Ovary (tissue), 9 donors: ENCODE data around the gene SYTL3. TPM values are rescaled to one million over a fixed set of nuclear protein-coding genes. Genes with fewer than 3 reads are reported as not detected.

Experiments
- DNase-seq, 5 donors: peaks; one replicate each; pipeline ENCODE4 v3.0.0-alpha.2; 2019 to 2020
- H3K27ac ChIP-seq, 2 donors: fragments of 200-600 bp; one replicate each; pipeline versions ENCODE4 v1.5.1 to v1.8.0; 2019 to 2022
- H3K27me3 ChIP-seq: fragments of 200-600 bp; one replicate; pipeline ENCODE4 v1.8.0; 2022
- H3K36me3 ChIP-seq: fragments of 200-600 bp; sonication (generic); one replicate; pipeline ENCODE4 v1.5.1; 2019
- H3K4me1 ChIP-seq: one replicate; pipeline ENCODE4 v1.8.1; 2013; ENCODE audit warnings: mild to moderate bottlenecking, moderate library complexity; ENCODE audit not compliant: insufficient read depth
- H3K4me3 ChIP-seq: fragments of 200-600 bp; sonication (generic); one replicate; pipeline ENCODE4 v1.5.1; 2017
- H3K9me3 ChIP-seq, 2 donors: fragments of 200-600 bp in 1 of 2; sonication (generic) in 1 of 2; one replicate each; pipeline versions ENCODE4 v1.5.1 to v1.8.1; 2013 to 2019; ENCODE audit warnings: mild to moderate bottlenecking in 1 of 2, moderate library complexity in 1 of 2
- EP300 ChIP-seq: sonication (generic); formaldehyde crosslinking; IDR thresholded peaks from one replicate; pipeline ENCODE4 v1.6.1; 2017; ENCODE audit warnings: antibody characterized with exemption
- POLR2A ChIP-seq: fragments of 450-650 bp; IDR thresholded peaks from one replicate; pipeline ENCODE4 v1.6.1; 2017; ENCODE audit warnings: antibody characterized with exemption, mild to moderate bottlenecking, moderate library complexity
- WGBS, 3 donors: extraction: QIAGEN DNeasy Blood & Tissue Kit in 1 of 3; methylation state at CpG; one replicate each; pipeline versions ENCODE4 v1.1.5 to v1.1.7; 2013 to 2017; 5-methylcytosine and 5-hydroxymethylcytosine counted together
- intact Hi-C, 4 donors: fragments of 100-400 bp; cut with DNase I; formaldehyde crosslinking; loops; one replicate each; pipeline versions ENCODE4 v1.11.0 to v1.15.1; 2022 to 2023
- polyA plus RNA-seq, 2 donors: library from polyadenylated mRNA; stranded (reverse); fragments of 200-250 nt in 1 of 2; fragments of 350-450 nt in 1 of 2; fragmentation: Illumina TruSeq in 1 of 2; extraction: RNeasy Lipid Tissue Mini Kit (QIAGEN cat#74804) in 1 of 2; gene quantifications; one replicate each; pipeline ENCODE4 v1.2.3, GENCODE V29; 2013 to 2014
- total RNA-seq, 7 donors: library from RNA; depleted of rRNA in 2 of 7; stranded (reverse); fragments of >200 nt in 2 of 7; fragmentation: NEBNext Ultra II Directional in 3 of 7; extraction: Animal tissue kit (Norgen Biotek cat#: 25700) in 3 of 7; gene quantifications; one replicate each; pipeline versions ENCODE4 v1.1.0 to v1.2.4, GENCODE V29; 2016 to 2023
- TF ChIP-seq, protein P1 (sequence below), 3 donors: fragments of 450-650 bp in 2 of 3; fragments of 200-600 bp in 1 of 3; IDR thresholded peaks; one replicate each; pipeline versions ENCODE4 v1.5.1 to v1.8.0; 2016 to 2022; ENCODE audit warnings: antibody characterized with exemption in 3 of 3, mild to moderate bottlenecking in 1 of 3
- donor health status: DM: no; HTN: no; CAD: no; lungs with moderate emphysema.
- donor health status: DM: no; HTN: no; CAD: no.
- donor health status: Bipolar disorder and iron deficiency.
- donor health status: DM: yes; HTN: yes; CAD: no.
- donor health status: DM: no; HTN: no; CAD: no.
- donor health status: DM: yes; HTN: yes; CAD: no.

SYTL3 gene
- total and polyA plus RNA-seq, 9 donors, result 1.7 to 7.8 (median 2.5) TPM

DNA sequence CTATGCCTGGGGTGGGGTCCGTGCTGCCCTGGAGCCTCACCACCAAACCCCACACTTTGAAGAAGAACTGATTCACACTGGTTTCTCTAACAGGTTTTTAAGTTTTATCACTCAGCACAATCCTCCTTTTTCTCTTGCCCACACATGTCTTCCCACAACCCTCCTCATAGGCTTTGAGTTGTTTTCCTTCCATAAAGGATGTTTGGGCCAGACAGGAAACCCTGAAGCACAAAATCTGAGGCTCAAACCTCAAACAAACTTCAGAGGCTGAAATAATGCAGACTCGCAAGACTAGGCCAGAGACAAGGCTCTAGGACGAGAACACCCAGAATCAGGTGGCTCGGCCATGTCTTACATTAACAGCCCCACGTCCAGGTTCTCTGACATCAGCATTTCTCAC, 134.0 kb downstream of the SYTL3 start:
- H3K9me3 ChIP-seq, result no peaks in the 10 kb centered on the region
- 93 to 95% (median 94%) methylated on average over 5 of the region's 5 CpGs for WGBS, 3 donors
- no peaks in the 10 kb centered on the region for H3K27me3 ChIP-seq
- H3K4me1 ChIP-seq, result no peaks in the 10 kb centered on the region
- no peak overlapping the region for H3K4me3 ChIP-seq
- intact Hi-C loops, result no loop called here
- TF ChIP-seq EP300 (no peak), POLR2A (no peak)
- TF ChIP-seq, protein P1, sequence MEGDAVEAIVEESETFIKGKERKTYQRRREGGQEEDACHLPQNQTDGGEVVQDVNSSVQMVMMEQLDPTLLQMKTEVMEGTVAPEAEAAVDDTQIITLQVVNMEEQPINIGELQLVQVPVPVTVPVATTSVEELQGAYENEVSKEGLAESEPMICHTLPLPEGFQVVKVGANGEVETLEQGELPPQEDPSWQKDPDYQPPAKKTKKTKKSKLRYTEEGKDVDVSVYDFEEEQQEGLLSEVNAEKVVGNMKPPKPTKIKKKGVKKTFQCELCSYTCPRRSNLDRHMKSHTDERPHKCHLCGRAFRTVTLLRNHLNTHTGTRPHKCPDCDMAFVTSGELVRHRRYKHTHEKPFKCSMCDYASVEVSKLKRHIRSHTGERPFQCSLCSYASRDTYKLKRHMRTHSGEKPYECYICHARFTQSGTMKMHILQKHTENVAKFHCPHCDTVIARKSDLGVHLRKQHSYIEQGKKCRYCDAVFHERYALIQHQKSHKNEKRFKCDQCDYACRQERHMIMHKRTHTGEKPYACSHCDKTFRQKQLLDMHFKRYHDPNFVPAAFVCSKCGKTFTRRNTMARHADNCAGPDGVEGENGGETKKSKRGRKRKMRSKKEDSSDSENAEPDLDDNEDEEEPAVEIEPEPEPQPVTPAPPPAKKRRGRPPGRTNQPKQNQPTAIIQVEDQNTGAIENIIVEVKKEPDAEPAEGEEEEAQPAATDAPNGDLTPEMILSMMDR (IDR thresholded peaks at IDR 0.05), result no peak
- H3K27ac ChIP-seq, result no peak overlapping the region
- H3K36me3 ChIP-seq, result no peaks in the 10 kb centered on the region
- no peak for DNase-seq

GRCh38 chr6:158784505-158784904, 134.7 kb downstream of the SYTL3 start:
- DNase-seq, result no peak
- Histone ChIP-seq H3K27ac (no peak overlapping the region), H3K36me3 (no peaks in the 10 kb centered on the region), H3K4me3 (no peak overlapping the region), H3K9me3 (no peaks in the 10 kb centered on the region), H3K27me3 (no peaks in the 10 kb centered on the region), H3K4me1 (no peaks in the 10 kb centered on the region)
- intact Hi-C loops, result no loop called here
- TF ChIP-seq POLR2A (no peak), EP300 (no peak)
- TF ChIP-seq, protein P1 (IDR thresholded peaks at IDR 0.05), result no peak
- 71 to 80% (median 77%) methylated on average over 6 of the region's 6 CpGs for WGBS, 3 donors

DNA sequence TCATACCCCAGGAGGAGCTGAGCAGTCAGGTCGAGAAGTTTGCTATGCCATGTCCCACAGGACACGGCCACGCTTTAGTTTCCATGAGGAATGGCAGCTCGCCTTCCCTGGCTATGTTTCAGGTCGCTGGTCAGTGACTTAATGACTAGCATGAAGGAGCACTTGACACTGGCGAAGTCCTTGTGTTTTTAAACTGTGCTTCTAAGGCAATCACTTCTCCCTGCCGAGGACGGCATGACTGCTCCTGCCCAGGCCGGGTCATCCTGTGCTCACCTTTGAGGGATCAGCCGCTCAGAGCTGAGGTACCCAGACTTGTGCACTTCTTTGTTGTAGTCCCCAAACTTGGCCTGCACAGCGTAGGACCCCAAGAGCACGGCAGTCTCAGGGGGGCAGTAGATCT, 135.2 kb downstream of the SYTL3 start:
- Histone ChIP-seq H3K4me1 (no peaks in the 10 kb centered on the region), H3K9me3 (no peaks in the 10 kb centered on the region), H3K4me3 (no peak overlapping the region), H3K36me3 (no peaks in the 10 kb centered on the region), H3K27me3 (no peaks in the 10 kb centered on the region), H3K27ac (no peak overlapping the region)
- intact Hi-C loops, result no loop called here
- TF ChIP-seq POLR2A (no peak), EP300 (no peak)
- TF ChIP-seq, protein P1 (IDR thresholded peaks at IDR 0.05), result no peak
- WGBS, 3 donors, result 91 to 94% (median 93%) methylated on average over 12 of the region's 12 CpGs
- no peak for DNase-seq

DNA sequence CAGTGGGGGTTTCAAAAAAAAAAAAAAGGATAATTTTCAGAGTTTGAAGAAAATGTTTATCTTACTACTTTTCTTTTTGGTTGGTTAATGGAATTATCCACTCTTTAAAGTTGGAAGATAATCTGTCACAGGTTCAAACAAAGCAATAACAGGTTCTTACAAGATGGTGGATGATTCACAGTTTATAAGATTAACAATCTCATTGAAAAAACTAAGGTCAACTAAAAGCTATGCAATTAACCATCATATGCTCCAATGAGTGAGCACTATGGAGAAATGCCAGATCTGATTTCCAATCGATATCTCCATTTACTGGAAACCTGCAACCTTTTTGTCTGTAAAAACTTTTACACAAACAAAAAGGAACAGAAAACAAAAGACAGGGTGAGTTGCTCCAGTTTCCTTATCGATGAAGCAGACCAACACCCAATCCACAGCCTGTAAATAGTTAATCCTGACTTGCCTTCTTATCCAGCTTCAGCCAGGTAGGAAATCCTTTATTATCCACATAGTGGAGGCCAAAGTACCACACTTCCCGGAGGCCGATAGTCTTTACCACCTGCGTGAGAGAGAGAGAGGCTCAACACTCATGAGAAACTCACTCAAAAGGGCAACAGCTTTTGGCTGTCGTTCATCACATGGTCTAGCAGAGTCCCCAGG, 136.9 kb downstream of the SYTL3 start:
- intact Hi-C loops, result no loop called here
- Histone ChIP-seq H3K27ac (no peak overlapping the region), H3K4me1 (no peaks in the 10 kb centered on the region), H3K36me3 (no peaks in the 10 kb centered on the region), H3K27me3 (no peaks in the 10 kb centered on the region), H3K9me3 (no peaks in the 10 kb centered on the region), H3K4me3 (no peak overlapping the region)
- DNase-seq, result no peak
- 93 to 95% (median 93%) methylated on average over 6 of the region's 6 CpGs for WGBS, 3 donors
- TF ChIP-seq POLR2A (no peak), EP300 (no peak)
- TF ChIP-seq, protein P1 (IDR thresholded peaks at IDR 0.05), result no peak
